Stimulated activated effector memory CD8-positive, alpha-beta T cell treated with anti-CD3 and anti-CD28 coated beads, Interleukin-12 subunit alpha, Interleukin-12 subunit beta, amount 100 ng/mL, for 72 hours (primary cell): ENCODE measurements around the gene SLC11A1.

ENCODE experiments used
- ATAC-seq: fragments of 150-1000 bp; cut with Tn5 transposase; 2 replicates; pipeline ENCODE4 v1.10.0; 2021
- DNase-seq, 2 donors: peaks; one replicate each; pipeline ENCODE4 v3.0.0; 2021 to 2022; ENCODE audit warnings: low spot score in 2 of 2
- H3K27ac Mint-ChIP-seq: one replicate; pipeline ENCODE4 v1.8.0; 2022; ENCODE audit warnings: mild to moderate bottlenecking, mixed read lengths
- H3K36me3 Mint-ChIP-seq: one replicate; pipeline ENCODE4 v1.8.0; 2022; ENCODE audit warnings: mild to moderate bottlenecking, mixed read lengths
- H3K4me1 Mint-ChIP-seq: one replicate; pipeline ENCODE4 v1.8.0; 2022; ENCODE audit warnings: mixed read lengths
- H3K4me3 Mint-ChIP-seq: one replicate; pipeline ENCODE4 v1.8.0; 2022; ENCODE audit warnings: mild to moderate bottlenecking, mixed read lengths
- H3K9me3 Mint-ChIP-seq: one replicate; pipeline ENCODE4 v1.8.0; 2022; ENCODE audit warnings: mixed read lengths

Gene SLC11A1

DNA sequence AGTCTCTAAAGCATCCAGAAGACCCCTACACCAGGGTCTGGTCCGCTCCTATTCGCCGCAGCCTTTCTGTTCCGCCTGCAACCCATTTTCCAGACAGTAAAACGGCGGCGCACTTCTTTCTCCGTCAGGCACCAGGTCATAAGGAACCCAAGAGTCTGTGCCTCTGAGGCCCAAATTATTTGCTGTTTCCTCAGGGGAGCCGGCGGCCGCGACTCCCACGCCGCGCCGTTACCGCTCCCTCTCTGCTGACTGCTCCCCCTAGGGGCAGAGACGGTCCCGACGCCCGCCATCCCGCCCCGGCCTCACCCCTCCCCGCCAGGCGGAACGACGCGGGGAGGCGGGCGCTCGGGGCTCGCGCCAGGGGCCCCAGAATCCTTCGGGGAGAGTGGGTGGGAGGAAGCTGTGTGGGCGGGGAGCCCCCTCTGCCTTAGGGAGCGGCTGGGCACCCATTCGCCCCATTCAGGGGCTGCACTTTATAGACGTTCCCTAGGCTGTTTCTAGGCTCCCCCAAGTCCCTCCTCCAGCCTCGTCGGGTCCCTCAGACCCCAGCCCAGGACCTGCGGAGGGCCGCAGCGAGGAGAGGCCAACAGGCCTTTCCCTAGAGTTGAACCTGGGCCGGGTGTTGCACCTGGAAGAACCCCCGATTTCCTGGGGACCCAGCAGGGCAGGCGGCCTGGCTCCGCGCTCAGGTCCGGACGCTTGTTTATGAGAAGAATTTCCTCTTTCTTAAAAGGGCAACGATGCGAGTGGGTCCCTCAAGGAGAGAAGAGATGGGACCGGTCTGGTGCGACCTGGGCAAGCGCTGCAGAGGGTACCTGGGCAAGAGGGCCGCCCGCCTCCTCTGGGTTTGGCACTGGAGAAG lies 14.0 kb downstream of the SLC11A1 start:
- Mint-ChIP-seq H3K9me3 (no peaks in the 10 kb centered on the region), H3K27ac (peak overlapping the region; percentile 96), H3K4me3 (peak overlapping the region; percentile 95), H3K36me3 (peaks cover 42% of the 10 kb centered on the region), H3K4me1 (peaks cover 42% of the 10 kb centered on the region)
- ATAC-seq (peak; percentile 68), DNase-seq (peak; percentile 96 to 98)

DNA sequence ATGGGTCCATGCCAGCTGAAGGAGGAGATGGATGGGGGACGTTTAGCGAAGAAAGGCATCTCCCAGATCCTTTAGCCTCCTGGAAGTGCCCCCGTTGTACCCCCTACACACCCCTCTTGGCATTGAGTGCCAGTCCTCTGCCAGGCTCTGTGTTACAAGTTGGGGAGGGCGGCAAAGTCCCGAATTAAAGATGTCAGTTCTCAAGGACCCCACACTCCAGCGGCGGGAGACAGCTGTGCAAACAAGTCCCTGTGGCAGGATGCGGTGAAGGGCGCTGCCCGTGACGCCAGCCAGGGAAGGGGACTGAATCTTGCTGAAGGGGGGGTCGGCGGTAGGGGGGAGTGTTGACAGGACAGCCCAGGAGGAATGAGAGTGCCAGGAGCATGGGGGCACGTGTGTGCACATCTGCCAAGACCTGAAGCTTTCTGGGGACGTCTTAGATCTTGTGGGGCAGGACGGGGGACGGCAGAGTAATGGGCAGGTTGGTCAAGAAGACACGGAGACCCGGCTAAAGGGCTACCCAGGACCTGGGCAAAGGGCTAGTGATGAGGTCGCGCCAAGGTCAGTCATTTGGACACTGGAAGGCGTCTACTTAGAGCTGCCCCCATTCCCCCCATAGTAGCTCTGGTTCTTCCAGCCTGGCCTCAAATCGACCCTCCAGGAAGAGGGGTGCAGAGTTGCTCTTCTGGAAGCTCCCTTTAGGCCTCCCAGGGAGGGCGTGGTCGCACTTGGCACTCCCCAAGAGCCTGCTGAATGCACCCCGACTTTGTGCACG lies 14.8 kb downstream of the SLC11A1 start:
- peaks cover 48% of the 10 kb centered on the region for H3K36me3 Mint-ChIP-seq
- peaks cover 50% of the 10 kb centered on the region for H3K4me1 Mint-ChIP-seq
- peak; percentile 0 for ATAC-seq
- H3K9me3 Mint-ChIP-seq = no peaks in the 10 kb centered on the region
- H3K4me3 Mint-ChIP-seq = peak overlapping the region; percentile 95
- DNase-seq = peak in 1 of 2 donors; percentile 85
- H3K27ac Mint-ChIP-seq = peak overlapping the region; percentile 96

DNA sequence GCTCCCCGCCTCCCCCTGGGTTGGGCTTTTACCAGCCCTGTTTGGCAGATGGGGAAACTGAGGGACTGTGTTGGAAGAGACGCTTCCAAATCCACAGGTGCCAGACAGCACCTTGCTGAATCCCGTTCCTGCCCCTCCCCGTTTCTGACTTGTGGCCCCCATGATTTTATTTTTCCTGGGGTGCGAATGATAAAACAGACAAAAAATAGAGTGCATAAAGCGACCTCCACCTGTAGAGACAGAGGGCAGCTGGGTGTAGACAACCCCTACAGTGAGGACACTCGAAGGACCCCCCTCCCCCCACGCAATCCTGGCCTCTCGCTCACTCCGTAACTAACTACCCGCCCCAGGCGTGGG lies 15.4 kb downstream of the SLC11A1 start:
- H3K36me3 Mint-ChIP-seq = peaks cover 54% of the 10 kb centered on the region
- DNase-seq (no peak), ATAC-seq (no peak)
- peak overlapping the region; percentile 96 for H3K27ac Mint-ChIP-seq
- H3K4me1 Mint-ChIP-seq = peaks cover 56% of the 10 kb centered on the region
- no peaks in the 10 kb centered on the region for H3K9me3 Mint-ChIP-seq
- H3K4me3 Mint-ChIP-seq = peak overlapping the region; percentile 95

DNA sequence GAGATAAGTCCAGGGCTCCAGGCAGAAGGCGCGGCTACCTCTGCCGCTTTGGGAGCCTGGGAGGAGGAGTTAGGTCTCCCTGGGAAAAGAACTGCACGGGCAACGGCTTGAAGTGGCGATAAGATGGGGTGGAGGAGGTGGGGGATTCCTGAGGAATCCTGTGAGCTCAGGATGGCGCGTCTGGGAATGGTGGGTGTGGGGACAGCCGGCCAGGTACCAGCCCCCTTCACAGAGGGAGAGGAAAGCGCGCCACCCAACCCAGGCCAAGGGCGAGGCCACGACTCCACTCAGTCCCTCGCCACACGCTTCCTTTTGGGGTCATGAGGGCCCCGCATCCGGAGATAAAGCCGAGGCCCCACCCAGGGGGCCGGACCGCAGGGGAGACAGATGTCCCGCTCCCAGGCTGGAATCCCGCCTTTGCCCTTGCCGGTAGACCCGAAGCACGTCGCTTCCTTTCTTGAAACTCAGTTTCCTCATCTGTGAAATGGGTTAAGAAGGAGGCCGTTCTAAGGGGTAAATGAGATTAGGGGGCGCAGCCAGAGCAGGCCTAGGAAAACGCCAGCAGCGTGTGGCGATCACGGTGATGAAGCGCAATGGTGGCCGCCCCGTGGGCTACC lies 15.9 kb downstream of the SLC11A1 start:
- Mint-ChIP-seq H3K36me3 (peaks cover 59% of the 10 kb centered on the region), H3K4me1 (peaks cover 61% of the 10 kb centered on the region), H3K27ac (peak overlapping the region; percentile 96), H3K9me3 (no peaks in the 10 kb centered on the region), H3K4me3 (peak overlapping the region; percentile 95)
- DNase-seq (peak in 1 of 2 donors; percentile 61), ATAC-seq (peak; percentile 41)

DNA sequence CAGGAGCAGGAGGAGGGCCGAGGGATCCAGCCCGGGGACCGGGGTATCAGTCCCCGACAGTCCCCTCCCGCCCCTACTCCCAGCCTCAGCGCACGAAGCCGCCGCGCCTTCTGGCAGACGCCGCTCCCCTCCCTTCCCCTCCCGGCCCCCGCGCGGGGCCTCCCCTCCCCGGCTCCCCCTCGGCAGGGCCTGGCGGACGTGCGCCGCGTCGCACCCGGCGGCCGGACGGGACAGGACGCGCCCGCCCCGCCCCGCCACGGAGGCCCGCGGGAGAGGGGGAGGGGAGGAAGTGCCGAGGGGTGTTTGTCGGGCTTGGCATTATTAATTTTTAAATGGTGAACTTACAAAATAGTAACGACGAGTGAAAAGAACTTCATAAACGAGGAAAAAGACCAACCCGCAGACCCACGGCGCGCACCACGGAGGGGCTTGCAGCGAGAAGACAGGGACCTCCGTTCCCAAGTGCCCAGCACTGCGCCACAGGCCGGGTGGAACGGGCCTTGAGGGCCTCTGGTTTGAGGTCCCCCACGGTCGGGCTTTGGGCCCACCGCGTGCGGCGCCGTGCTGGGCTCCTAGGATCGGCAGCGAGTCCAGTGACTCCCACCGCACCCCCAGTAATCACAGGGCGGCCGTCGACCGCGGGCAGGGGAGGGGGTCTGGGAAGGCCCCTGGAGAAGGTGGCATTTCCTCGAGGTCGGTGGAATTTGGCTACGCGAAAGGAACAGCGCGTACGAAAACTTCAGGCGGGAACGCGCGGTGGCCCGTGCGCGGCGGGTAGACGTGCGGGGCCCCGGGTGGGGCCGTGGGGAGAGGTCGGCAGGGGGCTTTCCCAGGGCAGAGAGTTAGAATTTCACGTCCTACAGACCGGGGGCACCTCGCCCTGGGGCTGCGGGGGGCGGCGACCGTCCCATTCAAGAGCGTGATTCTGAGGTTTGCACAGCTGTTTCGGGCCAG lies 16.6 kb downstream of the SLC11A1 start:
- ATAC-seq (peak; percentile 52), DNase-seq (peak; percentile 60 to 87)
- no peaks in the 10 kb centered on the region for H3K9me3 Mint-ChIP-seq
- peaks cover 66% of the 10 kb centered on the region for H3K36me3 Mint-ChIP-seq
- H3K4me3 Mint-ChIP-seq = peak overlapping the region; percentile 95
- H3K4me1 Mint-ChIP-seq = peaks cover 68% of the 10 kb centered on the region
- H3K27ac Mint-ChIP-seq = peak overlapping the region; percentile 96

DNA sequence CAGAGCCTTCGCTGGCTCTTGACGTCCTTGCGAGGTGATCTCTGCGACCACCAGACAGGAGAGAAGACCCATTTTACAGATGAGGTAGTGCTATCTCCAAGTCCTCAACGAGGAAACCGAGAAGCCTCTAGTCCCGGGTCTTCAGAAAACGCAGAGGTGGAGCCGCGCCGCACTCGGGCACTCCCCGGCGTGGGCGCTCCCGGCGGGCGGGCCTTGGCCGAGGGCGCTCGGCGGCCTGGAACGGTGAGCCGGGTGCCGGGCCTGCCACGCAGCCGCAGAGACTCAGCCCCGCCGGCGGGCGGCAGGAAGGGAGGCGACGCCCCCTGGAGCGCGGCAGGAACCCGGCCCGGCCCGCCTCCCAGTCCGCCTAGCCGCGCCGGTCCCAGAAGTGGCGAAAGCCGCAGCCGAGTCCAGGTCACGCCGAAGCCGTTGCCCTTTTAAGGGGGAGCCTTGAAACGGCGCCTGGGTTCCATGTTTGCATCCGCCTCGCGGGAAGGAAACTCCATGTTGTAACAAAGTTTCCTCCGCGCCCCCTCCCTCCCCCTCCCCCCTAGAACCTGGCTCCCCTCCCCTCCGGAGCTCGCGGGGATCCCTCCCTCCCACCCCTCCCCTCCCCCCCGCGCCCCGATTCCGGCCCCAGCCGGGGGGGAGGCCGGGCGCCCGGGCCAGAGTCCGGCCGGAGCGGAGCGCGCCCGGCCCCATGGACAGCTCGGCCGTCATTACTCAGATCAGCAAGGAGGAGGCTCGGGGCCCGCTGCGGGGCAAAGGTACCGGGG lies 17.5 kb downstream of the SLC11A1 start, which contains the start of gene CTDSP1:
Gene CTDSP1, plus strand, starts transcription at position 478 of the 776 bp plus-strand sequence. Its CDS starts 223 bp downstream, at position 701.
- Mint-ChIP-seq H3K27ac (peak within 1 kb of the TSS; percentile 96), H3K36me3 (peaks cover 75% of the 10 kb centered on the region), H3K9me3 (no peaks in the 10 kb centered on the region), H3K4me1 (peaks cover 68% of the 10 kb centered on the region), H3K4me3 (peak within 1 kb of the TSS; percentile 95)
- peak; percentile 79 to 95 for DNase-seq
- ATAC-seq = peak; percentile 57

DNA sequence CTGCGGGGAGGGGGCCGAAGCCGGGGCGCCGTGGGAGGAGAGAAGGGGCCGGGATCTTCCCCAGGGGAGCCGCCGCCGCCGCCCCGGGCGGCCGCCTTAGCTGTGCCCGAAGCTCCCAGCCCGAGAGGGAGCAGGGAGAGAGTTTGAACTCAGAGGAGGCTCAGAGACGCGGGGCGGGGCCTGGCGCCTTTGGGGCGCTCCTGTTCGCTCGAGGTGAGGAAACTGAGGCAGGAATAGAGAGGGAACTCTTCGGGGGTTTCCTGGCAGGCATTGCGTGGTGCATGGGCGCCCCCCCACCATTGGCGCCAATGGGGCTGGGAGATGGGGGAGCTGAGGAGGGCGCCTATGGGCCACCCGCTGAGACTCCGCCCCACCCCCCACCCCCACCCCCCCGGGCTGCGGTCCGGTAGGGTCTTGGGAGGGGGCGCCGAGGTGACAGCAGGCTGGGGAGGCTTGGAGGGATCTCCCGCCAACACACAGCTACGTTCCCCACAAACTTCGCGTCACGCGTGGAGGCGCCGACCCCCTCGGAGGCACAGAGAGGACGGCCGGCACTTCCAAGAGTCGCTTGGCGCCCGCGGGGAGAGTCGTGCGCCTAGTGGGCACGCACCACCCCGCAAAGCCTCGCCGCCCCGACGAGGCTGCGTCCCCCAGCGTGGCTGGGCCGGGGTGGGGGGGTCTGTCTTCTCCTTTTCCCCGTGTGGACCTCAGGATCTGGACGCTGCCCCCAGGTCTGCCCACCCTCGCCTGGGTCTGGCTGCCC lies 18.3 kb downstream of the SLC11A1 start:
- Mint-ChIP-seq H3K9me3 (no peaks in the 10 kb centered on the region), H3K27ac (peak overlapping the region; percentile 96), H3K36me3 (peaks cover 83% of the 10 kb centered on the region), H3K4me3 (peak overlapping the region; percentile 95), H3K4me1 (peaks cover 70% of the 10 kb centered on the region)
- no peak for ATAC-seq
- peak in 1 of 2 donors; percentile 77 for DNase-seq

DNA sequence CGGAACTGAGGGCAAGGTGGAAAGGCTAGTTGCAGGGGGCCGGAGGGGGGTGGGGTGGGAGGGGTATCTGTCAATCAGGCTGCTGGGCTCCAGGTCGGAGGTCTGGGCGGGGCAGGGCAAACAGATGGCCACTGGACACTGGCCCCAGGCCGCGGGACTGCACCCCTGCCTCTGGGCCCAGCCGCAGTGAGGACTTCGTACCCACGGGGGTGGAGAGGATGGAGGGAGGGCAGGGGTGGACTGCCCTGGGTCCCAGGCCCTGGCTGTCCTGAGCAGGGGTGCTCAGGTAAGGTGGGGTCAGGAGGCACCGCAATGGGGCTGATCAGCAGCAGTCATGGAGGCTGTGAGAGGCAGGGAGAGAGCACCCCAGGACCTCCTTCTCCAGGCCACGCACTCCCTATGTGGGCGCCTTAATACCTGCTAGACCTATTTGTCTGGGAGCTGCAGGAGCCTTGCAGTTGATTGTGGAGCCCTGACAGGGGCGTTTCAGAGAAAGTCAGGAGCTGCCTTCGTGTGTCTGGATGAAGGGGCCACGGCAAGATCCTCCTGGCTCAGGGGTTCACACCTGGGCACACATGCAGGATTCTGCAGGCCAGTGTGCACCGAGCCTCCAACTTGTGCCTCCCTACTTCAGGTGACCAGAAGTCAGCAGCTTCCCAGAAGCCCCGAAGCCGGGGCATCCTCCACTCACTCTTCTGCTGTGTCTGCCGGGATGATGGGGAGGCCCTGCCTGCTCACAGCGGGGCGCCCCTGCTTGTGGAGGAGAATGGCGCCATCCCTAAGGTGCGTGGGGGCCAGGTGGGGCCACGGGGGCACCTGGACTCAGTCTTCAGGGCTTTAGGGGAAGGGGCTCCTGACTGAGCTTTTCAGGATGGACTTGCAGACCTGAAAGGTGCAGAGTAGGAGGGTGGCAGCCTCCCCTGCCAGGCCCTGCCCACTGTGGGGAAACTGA lies 19.1 kb downstream of the SLC11A1 start:
- peak overlapping the region; percentile 89 for H3K27ac Mint-ChIP-seq
- no peak for ATAC-seq
- H3K4me3 Mint-ChIP-seq = peak overlapping the region; percentile 95
- no peaks in the 10 kb centered on the region for H3K9me3 Mint-ChIP-seq
- peaks cover 87% of the 10 kb centered on the region for H3K36me3 Mint-ChIP-seq
- H3K4me1 Mint-ChIP-seq = peaks cover 69% of the 10 kb centered on the region
- DNase-seq = peak in 1 of 2 donors; percentile 69

DNA sequence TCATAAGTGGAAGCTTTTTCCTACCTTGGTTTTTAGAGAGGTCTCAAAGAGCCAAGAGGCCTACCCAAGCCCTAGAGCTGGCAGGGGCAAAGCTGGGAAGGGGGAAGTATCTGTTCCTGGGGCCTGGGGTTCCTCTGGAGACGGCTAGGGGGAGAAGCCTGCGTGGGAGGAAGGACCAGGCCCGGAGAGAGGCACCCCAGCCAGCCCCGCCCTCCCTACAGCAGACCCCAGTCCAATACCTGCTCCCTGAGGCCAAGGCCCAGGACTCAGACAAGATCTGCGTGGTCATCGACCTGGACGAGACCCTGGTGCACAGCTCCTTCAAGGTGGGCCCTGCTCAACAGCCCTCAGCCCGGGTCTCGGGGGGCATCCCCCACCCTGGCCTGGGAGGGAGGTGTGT lies 19.8 kb downstream of the SLC11A1 start:
- peaks cover 67% of the 10 kb centered on the region for H3K4me1 Mint-ChIP-seq
- peak overlapping the region; percentile 89 for H3K27ac Mint-ChIP-seq
- ATAC-seq = no peak

DNA sequence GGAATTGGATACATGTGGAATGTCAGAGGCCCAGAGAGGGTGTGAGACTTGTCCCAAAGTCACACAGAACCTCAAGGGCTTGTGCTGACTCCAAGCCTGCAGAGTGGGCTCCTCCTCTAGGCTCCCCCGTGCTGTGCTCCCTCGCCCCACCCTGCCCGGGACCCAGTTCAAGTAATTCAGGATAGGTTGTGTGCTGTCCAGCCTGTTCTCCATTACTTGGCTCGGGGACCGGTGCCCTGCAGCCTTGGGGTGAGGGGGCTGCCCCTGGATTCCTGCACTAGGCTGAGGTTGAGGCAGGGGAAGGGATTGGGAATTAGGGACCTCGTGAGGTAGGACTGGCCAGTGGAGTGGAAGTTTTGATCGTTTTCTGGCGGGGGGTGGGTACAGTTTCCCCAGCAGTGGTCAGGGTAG lies 20.4 kb downstream of the SLC11A1 start:
- H3K36me3 Mint-ChIP-seq = peaks cover 87% of the 10 kb centered on the region
- H3K27ac Mint-ChIP-seq = peak overlapping the region; percentile 89
- DNase-seq = no peak
- ATAC-seq = no peak
- peak overlapping the region; percentile 95 for H3K4me3 Mint-ChIP-seq
- H3K9me3 Mint-ChIP-seq = no peaks in the 10 kb centered on the region
- H3K4me1 Mint-ChIP-seq = peaks cover 67% of the 10 kb centered on the region

More for the DNA sequence above, 19.8 kb downstream of the SLC11A1 start:
- Mint-ChIP-seq H3K9me3 (no peaks in the 10 kb centered on the region), H3K36me3 (peaks cover 87% of the 10 kb centered on the region), H3K4me3 (peak overlapping the region; percentile 95)
- no peak for DNase-seq

DNA sequence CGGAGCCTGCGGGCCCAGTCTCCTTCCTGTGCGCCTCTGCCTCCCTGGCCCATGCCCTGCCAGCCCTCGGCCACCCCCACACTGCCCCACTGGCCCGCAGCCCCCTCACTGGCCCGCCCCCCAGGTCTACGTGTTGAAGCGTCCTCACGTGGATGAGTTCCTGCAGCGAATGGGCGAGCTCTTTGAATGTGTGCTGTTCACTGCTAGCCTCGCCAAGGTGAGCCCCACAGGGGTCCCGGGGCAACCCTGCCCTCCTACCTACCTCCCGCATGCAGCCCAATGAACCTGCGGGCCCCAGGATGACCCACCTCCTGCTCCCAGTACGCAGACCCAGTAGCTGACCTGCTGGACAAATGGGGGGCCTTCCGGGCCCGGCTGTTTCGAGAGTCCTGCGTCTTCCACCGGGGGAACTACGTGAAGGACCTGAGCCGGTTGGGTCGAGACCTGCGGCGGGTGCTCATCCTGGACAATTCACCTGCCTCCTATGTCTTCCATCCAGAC lies 20.9 kb downstream of the SLC11A1 start:
- Mint-ChIP-seq H3K4me1 (peaks cover 67% of the 10 kb centered on the region), H3K9me3 (no peaks in the 10 kb centered on the region), H3K27ac (peak overlapping the region; percentile 89), H3K4me3 (peak overlapping the region; percentile 32), H3K36me3 (peaks cover 87% of the 10 kb centered on the region)
- DNase-seq = peak in 1 of 2 donors; percentile 51
- no peak for ATAC-seq

DNA sequence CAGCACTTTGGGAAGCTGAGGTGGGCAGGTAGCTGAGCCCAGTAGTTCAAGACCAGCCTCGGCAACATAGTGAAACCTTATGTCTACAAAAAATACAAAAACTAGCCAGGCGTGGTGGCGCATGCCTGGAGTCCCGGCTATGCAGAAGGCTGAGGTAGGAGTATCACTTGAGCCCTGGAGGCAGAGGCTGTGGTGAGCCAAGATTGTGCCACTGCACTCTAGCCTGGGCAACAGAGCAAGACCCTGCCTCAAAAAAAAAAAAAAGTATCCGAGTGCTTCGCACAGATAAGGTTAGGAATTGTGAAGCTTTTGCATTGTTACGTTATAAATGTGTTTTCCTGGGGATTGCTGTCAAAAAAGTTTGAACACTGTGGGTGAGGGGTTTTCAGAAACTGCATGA lies 21.7 kb downstream of the SLC11A1 start:
- Mint-ChIP-seq H3K27ac (peak overlapping the region; percentile 89), H3K4me3 (no peak overlapping the region), H3K9me3 (no peaks in the 10 kb centered on the region), H3K4me1 (peaks cover 71% of the 10 kb centered on the region), H3K36me3 (peaks cover 91% of the 10 kb centered on the region)
- ATAC-seq (no peak), DNase-seq (no peak)
